Measurements from ENCODE around the gene CUBN. TPM values are rescaled to one million over a fixed set of nuclear protein-coding genes. Genes with fewer than 3 reads are reported as not detected.
A peak's percentile ranks its signal among the peaks of the same experiment; 100 is the strongest.

The CUBN gene
- total and polyA plus RNA-seq, 10 of the 15 experiments (the other 5 are each of a cell fraction or from before 2014, with no cell fraction given): under 0.01 to 0.14 (median 0.02) TPM; not detected in 6

- no peak; the same call in 1 of the 2 replicates for TF ChIP-seq BACH1 (IDR thresholded peaks at IDR 0.05; ENCODE audit: borderline replicate concordance)
- TF ChIP-seq SIX5 (IDR thresholded peaks at IDR 0.05; ENCODE audit: low read depth, low read length, severe bottlenecking): no peak
- 0 out of 2 replicates have a peak, but pooled peaks have one; percentile 35 for TF ChIP-seq PAX5 (IDR thresholded peaks at IDR 0.05; ENCODE audit: borderline replicate concordance, low read depth, low read length)
- peak; percentile 83 for TF ChIP-seq JUNB (IDR thresholded peaks at IDR 0.05)
- TF ChIP-seq SREBF2 (IDR thresholded peaks at IDR 0.05; ENCODE audit: low read length): no peak
- no peak for TF ChIP-seq NFXL1 (IDR thresholded peaks at IDR 0.05; ENCODE audit: borderline replicate concordance)
- 0 out of 2 replicates have a peak, but pooled peaks have one; percentile 20 for TF ChIP-seq BMI1 (IDR thresholded peaks at IDR 0.05; ENCODE audit: borderline replicate concordance)
- TF ChIP-seq, protein P1, sequence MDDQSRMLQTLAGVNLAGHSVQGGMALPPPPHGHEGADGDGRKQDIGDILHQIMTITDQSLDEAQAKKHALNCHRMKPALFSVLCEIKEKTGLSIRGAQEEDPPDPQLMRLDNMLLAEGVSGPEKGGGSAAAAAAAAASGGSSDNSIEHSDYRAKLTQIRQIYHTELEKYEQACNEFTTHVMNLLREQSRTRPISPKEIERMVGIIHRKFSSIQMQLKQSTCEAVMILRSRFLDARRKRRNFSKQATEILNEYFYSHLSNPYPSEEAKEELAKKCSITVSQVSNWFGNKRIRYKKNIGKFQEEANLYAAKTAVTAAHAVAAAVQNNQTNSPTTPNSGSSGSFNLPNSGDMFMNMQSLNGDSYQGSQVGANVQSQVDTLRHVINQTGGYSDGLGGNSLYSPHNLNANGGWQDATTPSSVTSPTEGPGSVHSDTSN (IDR thresholded peaks at IDR 0.05; ENCODE audit: insufficient replicate concordance, low read depth, low read length): peak; percentile 39
- no peak for TF ChIP-seq WRNIP1 (IDR thresholded peaks at IDR 0.05; ENCODE audit: borderline replicate concordance, low read depth, low read length)
- TF ChIP-seq GABPA (IDR thresholded peaks at IDR 0.05; ENCODE audit: low read depth): no peak
- TF ChIP-seq MXI1 (IDR thresholded peaks at IDR 0.05; ENCODE audit: low read depth, low read length): 0 out of 2 replicates have a peak, but pooled peaks have one; percentile 24
- TF ChIP-seq NR2F1 (conservative IDR thresholded peaks at IDR 0.05): no peak
- TF ChIP-seq POLR2AphosphoS2 (IDR thresholded peaks at IDR 0.05; ENCODE audit: low read depth, low read length): no peak
- TF ChIP-seq, protein P2, sequence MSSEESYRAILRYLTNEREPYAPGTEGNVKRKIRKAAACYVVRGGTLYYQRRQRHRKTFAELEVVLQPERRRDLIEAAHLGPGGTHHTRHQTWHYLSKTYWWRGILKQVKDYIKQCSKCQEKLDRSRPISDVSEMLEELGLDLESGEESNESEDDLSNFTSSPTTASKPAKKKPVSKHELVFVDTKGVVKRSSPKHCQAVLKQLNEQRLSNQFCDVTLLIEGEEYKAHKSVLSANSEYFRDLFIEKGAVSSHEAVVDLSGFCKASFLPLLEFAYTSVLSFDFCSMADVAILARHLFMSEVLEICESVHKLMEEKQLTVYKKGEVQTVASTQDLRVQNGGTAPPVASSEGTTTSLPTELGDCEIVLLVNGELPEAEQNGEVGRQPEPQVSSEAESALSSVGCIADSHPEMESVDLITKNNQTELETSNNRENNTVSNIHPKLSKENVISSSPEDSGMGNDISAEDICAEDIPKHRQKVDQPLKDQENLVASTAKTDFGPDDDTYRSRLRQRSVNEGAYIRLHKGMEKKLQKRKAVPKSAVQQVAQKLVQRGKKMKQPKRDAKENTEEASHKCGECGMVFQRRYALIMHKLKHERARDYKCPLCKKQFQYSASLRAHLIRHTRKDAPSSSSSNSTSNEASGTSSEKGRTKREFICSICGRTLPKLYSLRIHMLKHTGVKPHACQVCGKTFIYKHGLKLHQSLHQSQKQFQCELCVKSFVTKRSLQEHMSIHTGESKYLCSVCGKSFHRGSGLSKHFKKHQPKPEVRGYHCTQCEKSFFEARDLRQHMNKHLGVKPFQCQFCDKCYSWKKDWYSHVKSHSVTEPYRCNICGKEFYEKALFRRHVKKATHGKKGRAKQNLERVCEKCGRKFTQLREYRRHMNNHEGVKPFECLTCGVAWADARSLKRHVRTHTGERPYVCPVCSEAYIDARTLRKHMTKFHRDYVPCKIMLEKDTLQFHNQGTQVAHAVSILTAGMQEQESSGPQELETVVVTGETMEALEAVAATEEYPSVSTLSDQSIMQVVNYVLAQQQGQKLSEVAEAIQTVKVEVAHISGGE (CRISPR knock-in tag; IDR thresholded peaks at IDR 0.05): no peak
- TF ChIP-seq EGR1 (IDR thresholded peaks at IDR 0.05; ENCODE audit: borderline replicate concordance in 1 of 2, low read depth in 2 of 2, low read length in 2 of 2): no peak
- TF ChIP-seq FOXK2 (IDR thresholded peaks at IDR 0.05): no peak
- TF ChIP-seq CREB1 (IDR thresholded peaks at IDR 0.05; ENCODE audit: low read depth): 0 out of 2 replicates have a peak, but pooled peaks have one; percentile 16
- peak in 1 of 2 experiments; percentile 77; a peak in 2 of 4 replicates for TF ChIP-seq ETV6 (conservative IDR thresholded peaks at IDR 0.05 in 1 of 2, IDR thresholded peaks at IDR 0.05 in 1 of 2; ENCODE audit: borderline replicate concordance in 1 of 2, low read depth in 1 of 2)
- TF ChIP-seq, protein P3, sequence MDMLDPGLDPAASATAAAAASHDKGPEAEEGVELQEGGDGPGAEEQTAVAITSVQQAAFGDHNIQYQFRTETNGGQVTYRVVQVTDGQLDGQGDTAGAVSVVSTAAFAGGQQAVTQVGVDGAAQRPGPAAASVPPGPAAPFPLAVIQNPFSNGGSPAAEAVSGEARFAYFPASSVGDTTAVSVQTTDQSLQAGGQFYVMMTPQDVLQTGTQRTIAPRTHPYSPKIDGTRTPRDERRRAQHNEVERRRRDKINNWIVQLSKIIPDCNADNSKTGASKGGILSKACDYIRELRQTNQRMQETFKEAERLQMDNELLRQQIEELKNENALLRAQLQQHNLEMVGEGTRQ (IDR thresholded peaks at IDR 0.05; ENCODE audit: borderline replicate concordance, low read depth, low read length): no peak
- peak; percentile 48 to 60 for TF ChIP-seq IKZF2 (IDR thresholded peaks at IDR 0.05)
- no peak for TF ChIP-seq RELA (IDR thresholded peaks at IDR 0.05; ENCODE audit: borderline replicate concordance, partially characterized antibody)
- TF ChIP-seq ZNF217 (IDR thresholded peaks at IDR 0.05): no peak
- TF ChIP-seq CBX3 (IDR thresholded peaks at IDR 0.05; ENCODE audit: borderline replicate concordance, low read depth): no peak
These were observed 106.0 kb downstream of the CUBN start (continued) for GRCh38 chr10:17023386-17024298.

Measured in GM12878 (cell line).